ENCODE data around the gene PTPRS.

GRCh38 chr19:5296021-5296420 lies 44.6 kb downstream of the PTPRS start:
- TF ChIP-seq CTCF (IDR thresholded peaks at IDR 0.05), result no peak
- TF ChIP-seq EZH2 (IDR thresholded peaks at IDR 0.05), result no peak
- TF ChIP-seq EZH2phosphoT487 (IDR thresholded peaks at IDR 0.05), result no peak

All from neural progenitor cell (in vitro differentiated cells).